ENCODE data around the gene CNTNAP5.

DNA sequence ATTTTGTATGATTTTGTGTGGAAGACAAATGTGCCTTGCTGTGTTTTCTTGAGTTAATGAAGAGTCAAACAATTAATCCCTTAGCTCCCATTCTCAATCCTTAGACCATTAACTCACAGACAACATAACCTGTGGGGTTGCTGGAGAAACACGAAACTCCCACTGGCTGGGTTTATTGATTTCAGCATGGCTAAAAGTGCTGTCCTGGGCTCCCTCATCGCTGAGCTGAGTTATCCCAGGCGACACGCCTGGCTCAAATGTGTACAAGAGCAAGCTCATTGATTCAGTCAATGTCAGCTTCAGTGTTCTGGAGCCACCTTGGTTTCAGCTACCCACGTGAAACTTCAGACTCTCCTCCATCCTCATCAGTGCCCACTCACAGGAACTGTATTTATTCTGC is 896.1 kb downstream of the CNTNAP5 start:
- TF ChIP-seq SIN3A (IDR thresholded peaks at IDR 0.05; ENCODE audit: borderline replicate concordance, insufficient read depth, low read depth, low read length) (no peak), POLR2AphosphoS5 (IDR thresholded peaks at IDR 0.05; ENCODE audit: low read depth, low read length) (no peak)
- TF ChIP-seq, protein P1, sequence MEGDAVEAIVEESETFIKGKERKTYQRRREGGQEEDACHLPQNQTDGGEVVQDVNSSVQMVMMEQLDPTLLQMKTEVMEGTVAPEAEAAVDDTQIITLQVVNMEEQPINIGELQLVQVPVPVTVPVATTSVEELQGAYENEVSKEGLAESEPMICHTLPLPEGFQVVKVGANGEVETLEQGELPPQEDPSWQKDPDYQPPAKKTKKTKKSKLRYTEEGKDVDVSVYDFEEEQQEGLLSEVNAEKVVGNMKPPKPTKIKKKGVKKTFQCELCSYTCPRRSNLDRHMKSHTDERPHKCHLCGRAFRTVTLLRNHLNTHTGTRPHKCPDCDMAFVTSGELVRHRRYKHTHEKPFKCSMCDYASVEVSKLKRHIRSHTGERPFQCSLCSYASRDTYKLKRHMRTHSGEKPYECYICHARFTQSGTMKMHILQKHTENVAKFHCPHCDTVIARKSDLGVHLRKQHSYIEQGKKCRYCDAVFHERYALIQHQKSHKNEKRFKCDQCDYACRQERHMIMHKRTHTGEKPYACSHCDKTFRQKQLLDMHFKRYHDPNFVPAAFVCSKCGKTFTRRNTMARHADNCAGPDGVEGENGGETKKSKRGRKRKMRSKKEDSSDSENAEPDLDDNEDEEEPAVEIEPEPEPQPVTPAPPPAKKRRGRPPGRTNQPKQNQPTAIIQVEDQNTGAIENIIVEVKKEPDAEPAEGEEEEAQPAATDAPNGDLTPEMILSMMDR (IDR thresholded peaks at IDR 0.05), result no peak
